Measurements from ENCODE around the gene RPUSD4.

Gene RPUSD4

GRCh38 chr11:126182787-126183445, 28.5 kb downstream of the RPUSD4 start:
- no peak for DNase-seq (ENCODE audit: low spot score)

DNA sequence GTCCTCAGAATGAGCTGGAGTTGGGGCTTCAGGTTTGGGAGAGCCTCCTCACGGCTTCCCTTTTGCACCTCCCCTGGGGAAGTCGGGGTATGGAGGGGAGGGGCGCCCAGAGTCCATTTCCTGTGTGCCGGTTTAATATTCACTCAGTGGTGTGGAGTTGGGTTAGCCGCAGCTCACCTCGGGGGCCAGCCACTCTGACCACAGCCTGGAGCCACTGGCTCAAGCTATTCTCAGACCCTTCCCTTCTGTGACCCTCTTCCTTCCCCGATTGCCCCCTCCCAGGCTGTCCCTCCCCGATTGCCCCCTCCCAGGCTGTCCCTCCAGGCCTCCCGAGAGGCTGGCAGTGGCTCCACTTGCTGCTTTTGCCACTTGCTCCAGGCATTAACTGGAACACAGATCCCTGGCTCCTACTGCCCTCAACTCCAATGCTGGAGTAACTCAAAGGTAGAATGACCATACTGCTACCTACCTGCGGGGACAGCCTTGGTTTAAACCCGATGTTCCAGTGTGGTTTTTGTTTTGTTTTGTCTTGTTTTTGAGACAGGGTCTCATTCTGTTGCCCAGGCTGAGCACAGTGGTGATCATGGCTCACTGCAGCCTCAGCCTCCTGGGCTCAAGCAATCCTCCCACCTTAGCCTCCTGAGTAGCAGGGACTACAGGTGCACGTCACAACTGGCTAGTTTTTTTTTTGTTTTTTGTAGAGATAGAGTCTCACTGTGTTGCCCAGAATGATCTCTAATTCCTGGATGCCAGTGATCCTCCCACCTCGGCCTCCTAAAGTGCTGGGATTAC, 29.3 kb downstream of the RPUSD4 start:
- no peak for DNase-seq (ENCODE audit: low spot score)

DNA sequence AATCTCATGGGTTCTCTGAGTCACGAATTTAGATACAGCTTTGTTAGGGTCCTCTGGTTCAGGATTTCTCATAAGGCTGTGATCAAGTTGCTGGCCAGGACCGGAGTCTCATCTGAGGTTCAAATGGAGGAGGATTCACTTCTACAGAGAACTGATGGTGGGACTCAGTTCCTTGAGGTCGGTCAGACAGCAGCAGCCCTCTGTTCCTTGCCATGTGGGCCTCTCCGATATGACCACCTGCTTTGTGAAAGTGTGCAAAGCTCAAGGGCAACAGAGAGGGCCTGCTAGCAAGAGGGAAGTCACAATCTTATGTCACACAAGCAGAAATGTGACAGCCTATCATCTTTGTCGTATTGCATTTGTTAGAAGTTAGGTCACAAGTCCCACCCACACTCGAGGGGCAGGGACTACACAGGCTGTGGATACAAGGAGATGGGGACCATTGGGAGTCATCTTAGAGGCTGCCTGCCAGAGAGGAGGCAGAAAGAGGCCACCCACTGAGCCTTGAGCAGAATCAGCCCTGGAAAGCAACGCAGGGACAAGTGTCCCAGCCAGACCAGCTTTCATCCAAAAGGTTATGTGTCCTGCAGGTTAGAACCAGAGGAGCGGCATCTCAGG, 34.5 kb downstream of the RPUSD4 start:
- DNase-seq (ENCODE audit: low spot score), result no peak

DNA sequence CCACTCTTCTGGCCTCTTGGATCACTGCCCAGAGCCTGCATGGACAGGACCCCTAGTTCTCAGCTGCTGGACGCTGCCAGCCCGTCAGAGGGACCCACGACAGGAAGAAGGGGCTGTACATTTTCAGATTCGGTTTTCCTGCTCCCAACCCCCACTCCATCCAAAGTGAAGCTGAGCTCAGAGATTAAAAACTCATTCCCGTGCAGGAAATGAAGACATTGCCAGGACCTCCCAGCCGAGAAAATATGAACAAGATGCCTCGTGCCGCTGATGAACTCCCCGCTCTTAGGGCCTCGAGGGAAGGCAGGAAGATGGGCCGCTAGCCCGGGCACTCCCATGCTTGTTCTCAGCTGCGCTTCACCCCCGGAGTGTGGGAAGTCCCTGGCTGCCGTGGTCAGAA, 36.1 kb downstream of the RPUSD4 start:
- no peak for DNase-seq (ENCODE audit: low spot score)

DNA sequence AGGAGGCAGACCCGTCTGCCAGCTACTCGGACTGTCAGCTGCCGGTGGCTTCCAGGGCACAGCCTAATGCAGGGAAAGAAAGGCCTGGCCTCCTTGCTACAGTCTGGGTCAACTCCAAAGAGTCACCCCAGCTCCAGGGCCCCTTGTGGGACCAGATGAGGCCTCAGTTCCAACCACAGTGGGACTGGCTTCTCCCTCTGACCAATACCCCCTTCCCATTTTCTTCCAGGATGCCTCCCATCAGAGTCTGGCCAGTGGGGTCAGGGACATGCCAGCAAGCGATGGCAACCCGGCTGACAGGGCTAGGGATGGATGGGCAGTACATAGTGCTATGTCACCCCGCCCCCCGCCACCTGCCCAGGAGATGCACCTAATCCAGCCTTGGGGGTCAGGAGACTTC, 36.6 kb downstream of the RPUSD4 start:
- DNase-seq (ENCODE audit: low spot score), result no peak

DNA sequence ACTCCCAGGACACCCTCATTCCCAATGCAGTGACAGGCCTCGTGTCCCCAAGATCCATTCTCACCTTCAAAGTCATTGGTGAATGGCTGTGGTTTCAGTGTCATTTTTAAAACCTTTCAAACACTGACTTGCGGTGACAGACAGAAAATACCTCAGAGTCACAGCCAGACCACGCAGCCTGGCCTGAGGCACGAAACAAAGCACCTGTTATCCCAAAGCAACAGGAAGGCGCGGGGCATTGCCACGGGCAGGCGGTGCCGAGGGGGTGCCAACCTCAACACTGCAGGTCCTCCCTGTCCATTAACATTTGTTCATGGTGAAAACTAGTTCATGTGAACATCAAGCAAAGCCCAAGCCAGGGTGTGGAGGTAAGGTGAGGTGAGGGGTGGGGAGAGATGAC, 38.2 kb downstream of the RPUSD4 start:
- DNase-seq (ENCODE audit: low spot score), result no peak

DNA sequence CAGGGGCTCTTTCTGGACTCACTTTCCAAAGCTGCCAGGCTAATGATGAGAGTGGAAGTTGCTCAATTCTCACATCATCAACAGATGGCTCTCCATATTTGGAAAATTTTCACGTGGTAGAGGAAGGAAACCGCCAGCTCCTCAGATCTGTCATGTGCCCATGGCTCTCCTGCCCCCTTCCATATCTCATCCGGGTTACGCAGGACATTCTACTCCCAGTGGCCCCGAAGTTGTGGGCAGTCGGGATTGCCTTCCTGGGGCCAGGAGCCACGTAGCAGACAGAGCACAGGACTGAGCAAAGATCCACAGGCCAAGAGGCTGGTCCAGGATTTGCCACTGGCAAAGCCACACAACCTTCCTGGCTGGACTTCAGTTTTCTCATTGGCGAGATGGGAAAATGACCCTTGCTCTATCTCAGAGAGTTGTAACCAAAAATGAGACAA, 38.8 kb downstream of the RPUSD4 start:
- DNase-seq (ENCODE audit: low spot score), result no peak

DNA sequence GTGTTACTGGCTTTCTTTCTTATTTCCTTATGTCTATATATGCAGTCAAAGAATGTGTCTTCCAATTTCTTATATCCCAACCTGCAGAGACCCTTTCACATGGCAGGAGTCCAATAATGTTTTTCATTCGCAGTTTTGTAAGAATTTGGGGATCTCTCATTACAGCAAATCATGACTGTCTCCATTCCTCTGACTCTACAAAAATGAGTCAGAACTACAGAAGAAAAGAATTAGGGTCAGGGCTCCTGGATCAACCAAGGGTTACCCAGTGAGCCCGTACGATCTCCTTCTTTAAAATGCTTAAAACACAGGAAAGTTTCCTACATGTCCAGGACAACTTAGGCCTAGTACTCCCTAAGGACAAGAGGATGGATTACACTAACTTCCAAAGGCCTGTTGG, 42.2 kb downstream of the RPUSD4 start:
- no peak for DNase-seq (ENCODE audit: low spot score)

DNA sequence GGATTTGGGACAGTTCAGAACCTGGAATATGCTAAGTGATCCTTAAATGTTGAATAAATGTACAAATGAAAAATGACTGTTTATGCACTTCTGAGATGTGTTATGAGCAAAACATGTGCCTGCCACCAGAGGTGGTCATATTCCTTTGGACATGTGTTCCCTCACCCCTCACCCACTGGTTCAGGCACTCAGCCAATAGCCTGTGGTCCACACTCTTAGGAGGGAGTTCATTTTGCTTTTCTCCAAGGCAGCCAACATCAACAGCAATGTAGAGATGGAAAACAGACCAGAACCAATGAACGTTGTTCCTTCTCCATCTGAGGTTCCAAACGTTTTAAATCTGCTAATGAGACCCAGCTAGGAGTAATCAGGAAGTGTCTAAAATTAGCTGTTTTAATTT, 44.0 kb downstream of the RPUSD4 start:
- no peak for DNase-seq (ENCODE audit: low spot score)

GRCh38 chr11:126166413-126166812, 45.0 kb downstream of the RPUSD4 start:
- no peak for DNase-seq (ENCODE audit: low spot score)

- DNase-seq (ENCODE audit: low spot score), result no peak
Measured at GRCh38 chr11:126165757-126166156, 45.7 kb downstream of the RPUSD4 start.

DNA sequence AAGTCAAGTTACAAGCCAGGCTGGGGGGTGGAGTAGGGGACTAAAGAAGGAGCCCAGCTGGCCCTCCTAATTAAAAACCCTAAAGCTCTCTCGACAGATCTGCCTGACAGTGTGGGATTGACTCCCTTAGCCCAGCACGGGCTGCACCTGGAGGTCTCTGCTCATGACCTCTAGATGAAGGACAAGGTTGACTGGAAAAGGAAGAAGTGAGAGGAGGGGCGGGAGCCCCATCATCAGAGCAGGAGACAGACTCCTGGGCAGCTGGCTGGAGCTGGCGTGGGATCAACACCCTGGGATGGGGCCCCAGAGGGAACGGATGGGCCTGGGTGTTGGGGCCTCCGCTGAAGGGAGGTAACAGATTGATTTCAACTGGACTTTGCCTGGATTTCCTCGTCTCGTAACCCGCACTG, 46.1 kb downstream of the RPUSD4 start:
- no peak for DNase-seq (ENCODE audit: low spot score)

GRCh38 chr11:126164781-126165180, 46.7 kb downstream of the RPUSD4 start:
- no peak for DNase-seq (ENCODE audit: low spot score)

DNA sequence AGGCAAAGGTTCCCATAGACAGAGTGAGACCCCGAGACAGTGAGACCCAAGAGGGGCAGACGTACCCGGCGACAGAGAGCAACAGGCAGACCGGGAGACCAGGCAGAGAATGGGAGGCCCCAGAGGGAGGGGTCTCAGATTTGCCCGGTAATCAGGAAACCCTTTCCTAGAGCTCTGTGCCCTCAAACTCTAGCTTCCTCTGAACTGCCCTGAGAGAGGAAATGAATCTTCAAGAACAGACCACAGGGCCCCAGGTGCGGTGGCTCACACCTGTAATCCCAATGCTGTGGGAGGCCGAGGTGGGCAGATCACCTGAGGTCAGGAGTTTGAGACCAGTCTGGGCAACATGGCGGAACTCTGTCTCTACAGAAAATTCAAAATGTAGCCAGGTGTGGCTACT, 47.7 kb downstream of the RPUSD4 start:
- DNase-seq (ENCODE audit: low spot score), result no peak

GRCh38 chr11:126163074-126163700, 48.3 kb downstream of the RPUSD4 start:
- peak; percentile 95 for DNase-seq (ENCODE audit: low spot score)

GRCh38 chr11:126162306-126163030, 49.0 kb downstream of the RPUSD4 start:
- no peak for DNase-seq (ENCODE audit: low spot score)

GRCh38 chr11:126161023-126161391, 50.4 kb downstream of the RPUSD4 start:
- no peak for DNase-seq (ENCODE audit: low spot score)

GRCh38 chr11:126160345-126161022, 51.0 kb downstream of the RPUSD4 start:
- no peak for DNase-seq (ENCODE audit: low spot score)

DNA sequence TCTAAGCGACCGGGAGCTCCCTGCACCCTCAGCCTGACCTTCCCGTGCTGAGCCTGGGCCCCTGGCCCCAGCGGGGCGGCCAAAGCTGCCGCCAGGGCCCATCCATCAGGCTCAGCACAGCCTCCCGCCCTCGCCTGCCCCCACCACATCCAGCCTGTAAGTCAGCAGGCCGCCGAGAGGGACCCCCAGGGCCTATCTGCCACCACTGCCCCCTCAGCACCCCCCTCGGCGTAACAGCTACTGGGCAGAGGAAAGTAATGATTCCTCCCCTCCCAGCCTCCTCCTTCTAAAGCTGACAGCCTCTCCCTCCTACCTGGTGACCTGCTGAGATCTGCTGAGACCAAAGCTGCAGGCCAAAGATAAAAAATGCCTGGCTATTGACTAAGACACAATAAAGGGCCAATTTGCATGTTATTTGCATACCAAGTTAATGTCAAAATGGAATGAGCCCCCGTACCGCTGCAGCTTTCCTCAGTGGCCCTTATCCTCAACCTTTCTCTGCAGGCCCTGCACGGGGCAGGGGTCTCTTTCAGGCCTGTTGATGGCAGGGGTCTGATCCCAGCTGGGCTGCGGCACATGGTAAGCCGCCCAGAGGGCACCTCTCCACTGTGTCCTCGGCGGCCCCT, 51.6 kb downstream of the RPUSD4 start:
- no peak for DNase-seq (ENCODE audit: low spot score)

- DNase-seq (ENCODE audit: low spot score), result no peak
Measured at GRCh38 chr11:126158054-126158791, 53.2 kb downstream of the RPUSD4 start.

All from kidney tubule cell (primary cell).